ENCODE measurements around the gene NUP62.

DNA sequence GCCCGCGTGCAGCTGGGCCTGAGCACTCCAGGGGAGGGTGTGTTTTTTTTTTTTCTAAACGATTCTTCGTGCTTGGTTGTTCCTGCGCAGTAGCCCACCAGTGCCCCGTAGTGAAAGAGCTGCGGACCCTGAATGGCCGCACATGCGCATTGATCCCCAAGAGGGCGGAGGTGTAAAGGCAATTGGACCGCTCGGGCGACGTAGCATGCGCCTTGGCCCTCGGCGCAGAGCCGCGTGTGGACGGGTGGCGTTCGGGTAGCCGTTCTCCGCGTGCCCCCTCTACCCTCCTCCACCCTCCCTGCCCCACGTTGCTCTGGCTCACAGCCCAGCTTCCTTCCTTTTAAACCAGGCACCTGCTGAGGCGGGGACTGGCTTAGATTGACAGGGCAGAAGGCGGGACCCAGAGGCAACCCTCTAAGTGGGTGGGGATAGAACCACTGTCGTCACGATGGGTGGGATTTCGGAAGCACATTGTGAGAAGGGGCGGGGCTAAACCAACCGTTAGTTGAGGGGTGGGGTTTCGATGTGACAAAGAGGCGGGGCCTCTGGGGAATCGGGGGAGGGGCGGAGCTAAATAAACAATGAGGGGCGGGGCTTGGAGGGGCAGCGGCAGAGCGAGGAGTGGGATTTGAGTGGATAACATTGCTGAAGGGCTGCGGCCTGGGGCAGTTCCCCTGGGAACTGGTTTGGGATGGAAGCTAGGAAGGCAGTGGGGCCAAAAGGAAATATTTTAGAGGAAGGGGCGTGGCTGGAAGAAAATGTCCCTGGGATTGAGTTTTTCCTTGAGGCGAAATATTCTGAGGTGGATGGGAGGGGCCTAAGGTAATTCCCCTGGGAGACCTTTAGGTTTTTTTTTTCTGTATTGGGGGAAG lies 543 bp upstream of the NUP62 start:
- TF ChIP-seq EP300 (IDR thresholded peaks at IDR 0.05; ENCODE audit: borderline replicate concordance), result no peak; the same call in 1 of the 2 replicates
- no peak; the same call in 1 of the 2 replicates for TF ChIP-seq TAF1 (IDR thresholded peaks at IDR 0.05; ENCODE audit: low read depth)
- no peak for TF ChIP-seq RAD21 (IDR thresholded peaks at IDR 0.05; ENCODE audit: low read depth)
- TF ChIP-seq, protein P1, sequence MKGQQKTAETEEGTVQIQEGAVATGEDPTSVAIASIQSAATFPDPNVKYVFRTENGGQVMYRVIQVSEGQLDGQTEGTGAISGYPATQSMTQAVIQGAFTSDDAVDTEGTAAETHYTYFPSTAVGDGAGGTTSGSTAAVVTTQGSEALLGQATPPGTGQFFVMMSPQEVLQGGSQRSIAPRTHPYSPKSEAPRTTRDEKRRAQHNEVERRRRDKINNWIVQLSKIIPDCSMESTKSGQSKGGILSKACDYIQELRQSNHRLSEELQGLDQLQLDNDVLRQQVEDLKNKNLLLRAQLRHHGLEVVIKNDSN (IDR thresholded peaks at IDR 0.05), result 0 out of 2 replicates have a peak, but pooled peaks have one; percentile 18
- no peak for TF ChIP-seq EGR1 (IDR thresholded peaks at IDR 0.05)
- peak; percentile 67 for TF ChIP-seq NFIC (IDR thresholded peaks at IDR 0.05)
- peak; percentile 3; the same call in 1 of the 2 replicates for TF ChIP-seq CREB1 (IDR thresholded peaks at IDR 0.05; ENCODE audit: low read depth)
- no peak for TF ChIP-seq ZBTB7A (IDR thresholded peaks at IDR 0.05; ENCODE audit: low read depth)
- TF ChIP-seq, protein P2, sequence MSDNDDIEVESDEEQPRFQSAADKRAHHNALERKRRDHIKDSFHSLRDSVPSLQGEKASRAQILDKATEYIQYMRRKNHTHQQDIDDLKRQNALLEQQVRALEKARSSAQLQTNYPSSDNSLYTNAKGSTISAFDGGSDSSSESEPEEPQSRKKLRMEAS (IDR thresholded peaks at IDR 0.05), result peak; percentile 98
- TF ChIP-seq, protein P3, sequence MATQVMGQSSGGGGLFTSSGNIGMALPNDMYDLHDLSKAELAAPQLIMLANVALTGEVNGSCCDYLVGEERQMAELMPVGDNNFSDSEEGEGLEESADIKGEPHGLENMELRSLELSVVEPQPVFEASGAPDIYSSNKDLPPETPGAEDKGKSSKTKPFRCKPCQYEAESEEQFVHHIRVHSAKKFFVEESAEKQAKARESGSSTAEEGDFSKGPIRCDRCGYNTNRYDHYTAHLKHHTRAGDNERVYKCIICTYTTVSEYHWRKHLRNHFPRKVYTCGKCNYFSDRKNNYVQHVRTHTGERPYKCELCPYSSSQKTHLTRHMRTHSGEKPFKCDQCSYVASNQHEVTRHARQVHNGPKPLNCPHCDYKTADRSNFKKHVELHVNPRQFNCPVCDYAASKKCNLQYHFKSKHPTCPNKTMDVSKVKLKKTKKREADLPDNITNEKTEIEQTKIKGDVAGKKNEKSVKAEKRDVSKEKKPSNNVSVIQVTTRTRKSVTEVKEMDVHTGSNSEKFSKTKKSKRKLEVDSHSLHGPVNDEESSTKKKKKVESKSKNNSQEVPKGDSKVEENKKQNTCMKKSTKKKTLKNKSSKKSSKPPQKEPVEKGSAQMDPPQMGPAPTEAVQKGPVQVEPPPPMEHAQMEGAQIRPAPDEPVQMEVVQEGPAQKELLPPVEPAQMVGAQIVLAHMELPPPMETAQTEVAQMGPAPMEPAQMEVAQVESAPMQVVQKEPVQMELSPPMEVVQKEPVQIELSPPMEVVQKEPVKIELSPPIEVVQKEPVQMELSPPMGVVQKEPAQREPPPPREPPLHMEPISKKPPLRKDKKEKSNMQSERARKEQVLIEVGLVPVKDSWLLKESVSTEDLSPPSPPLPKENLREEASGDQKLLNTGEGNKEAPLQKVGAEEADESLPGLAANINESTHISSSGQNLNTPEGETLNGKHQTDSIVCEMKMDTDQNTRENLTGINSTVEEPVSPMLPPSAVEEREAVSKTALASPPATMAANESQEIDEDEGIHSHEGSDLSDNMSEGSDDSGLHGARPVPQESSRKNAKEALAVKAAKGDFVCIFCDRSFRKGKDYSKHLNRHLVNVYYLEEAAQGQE (IDR thresholded peaks at IDR 0.05; ENCODE audit: low read depth), result no peak
- peak; percentile 67 for TF ChIP-seq TCF12 (IDR thresholded peaks at IDR 0.05; ENCODE audit: low read depth)

Data from Ishikawa (cell line).